ENCODE measurements around the gene SEMA5A.

GRCh38 chr5:9020996-9021395, 524.9 kb downstream of the SEMA5A start:
- TF ChIP-seq EZH2phosphoT487 (IDR thresholded peaks at IDR 0.05) (no peak), CTCF (IDR thresholded peaks at IDR 0.05) (no peak)
